ENCODE data around the gene KIAA1671.

The KIAA1671 gene

DNA sequence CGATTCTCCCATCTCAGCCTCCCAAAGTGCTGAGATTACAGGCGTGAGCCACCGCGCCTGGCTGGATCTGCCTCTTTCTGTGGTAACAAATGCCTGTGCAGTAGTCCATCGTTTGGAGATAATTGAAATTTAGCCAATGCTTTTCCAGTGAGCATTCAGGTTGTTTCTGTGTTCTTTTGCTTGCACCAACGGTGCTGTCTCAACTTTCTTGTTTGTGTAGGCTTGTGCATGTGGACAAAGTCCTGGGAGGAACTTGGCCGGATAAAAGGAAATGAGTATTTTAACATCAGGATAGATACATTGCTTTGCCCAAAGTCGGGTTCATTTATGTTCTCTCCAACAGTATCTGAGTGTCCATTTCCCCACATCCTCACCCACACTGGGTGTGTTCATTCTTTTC, 85.7 kb downstream of the KIAA1671 start:
- no peak overlapping the region for H3K4me2 ChIP-seq (ENCODE audit: low read depth, low read length, poor library complexity, severe bottlenecking)
- H4K20me1 ChIP-seq (ENCODE audit: insufficient read depth, low read length, poor library complexity, severe bottlenecking): no peaks in the 10 kb centered on the region
- H3K79me2 ChIP-seq (ENCODE audit: insufficient read depth, low read length): no peaks in the 10 kb centered on the region
- H3K36me3 ChIP-seq (ENCODE audit: insufficient read depth, low read length): no peaks in the 10 kb centered on the region
- no peak overlapping the region for H3K4me3 ChIP-seq (ENCODE audit: low read length, poor library complexity, severe bottlenecking)
- TF ChIP-seq, protein P1, sequence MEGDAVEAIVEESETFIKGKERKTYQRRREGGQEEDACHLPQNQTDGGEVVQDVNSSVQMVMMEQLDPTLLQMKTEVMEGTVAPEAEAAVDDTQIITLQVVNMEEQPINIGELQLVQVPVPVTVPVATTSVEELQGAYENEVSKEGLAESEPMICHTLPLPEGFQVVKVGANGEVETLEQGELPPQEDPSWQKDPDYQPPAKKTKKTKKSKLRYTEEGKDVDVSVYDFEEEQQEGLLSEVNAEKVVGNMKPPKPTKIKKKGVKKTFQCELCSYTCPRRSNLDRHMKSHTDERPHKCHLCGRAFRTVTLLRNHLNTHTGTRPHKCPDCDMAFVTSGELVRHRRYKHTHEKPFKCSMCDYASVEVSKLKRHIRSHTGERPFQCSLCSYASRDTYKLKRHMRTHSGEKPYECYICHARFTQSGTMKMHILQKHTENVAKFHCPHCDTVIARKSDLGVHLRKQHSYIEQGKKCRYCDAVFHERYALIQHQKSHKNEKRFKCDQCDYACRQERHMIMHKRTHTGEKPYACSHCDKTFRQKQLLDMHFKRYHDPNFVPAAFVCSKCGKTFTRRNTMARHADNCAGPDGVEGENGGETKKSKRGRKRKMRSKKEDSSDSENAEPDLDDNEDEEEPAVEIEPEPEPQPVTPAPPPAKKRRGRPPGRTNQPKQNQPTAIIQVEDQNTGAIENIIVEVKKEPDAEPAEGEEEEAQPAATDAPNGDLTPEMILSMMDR (conservative IDR thresholded peaks at IDR 0.05; ENCODE audit: low read length): no peak
- TF ChIP-seq EZH2phosphoT487 (IDR thresholded peaks at IDR 0.05; ENCODE audit: borderline replicate concordance): no peak
- no peaks in the 10 kb centered on the region for H3K9me3 ChIP-seq (ENCODE audit: insufficient read depth, low read depth, low read length)
- no peaks in the 10 kb centered on the region for H3K4me1 ChIP-seq (ENCODE audit: insufficient read depth, low read length, poor library complexity, severe bottlenecking)
- H3F3A ChIP-seq (ENCODE audit: low read depth): no peaks in the 10 kb centered on the region
- H3K9me2 ChIP-seq (replicated peaks; ENCODE audit: low read depth, low read length): no peaks in the 10 kb centered on the region
- H3K27me3 ChIP-seq (ENCODE audit: insufficient read depth, low read length, poor library complexity, severe bottlenecking): no peaks in the 10 kb centered on the region
- H3K9ac ChIP-seq (ENCODE audit: low read depth, low read length, poor library complexity, severe bottlenecking): no peak overlapping the region
- H2AFZ ChIP-seq (ENCODE audit: low read length): no peak overlapping the region

DNA sequence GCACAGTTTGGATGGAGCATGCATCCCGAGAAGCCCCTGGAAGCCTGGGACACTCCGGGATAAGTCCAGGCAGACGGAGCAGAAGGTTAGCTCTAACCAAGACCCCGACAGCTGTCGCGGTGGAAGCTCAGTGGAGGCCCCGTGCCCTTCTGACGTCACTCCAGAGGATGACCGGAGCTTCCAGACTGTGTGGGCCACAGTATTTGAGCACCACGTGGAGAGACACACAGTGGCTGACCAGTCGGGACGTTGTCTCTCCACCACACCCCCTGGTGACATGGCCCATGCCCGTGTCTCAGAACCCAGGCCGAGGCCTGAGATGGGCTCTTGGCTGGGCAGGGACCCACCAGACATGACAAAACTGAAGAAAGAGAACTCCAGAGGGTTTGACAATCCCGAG, 86.3 kb downstream of the KIAA1671 start:
- TF ChIP-seq, protein P1 (conservative IDR thresholded peaks at IDR 0.05; ENCODE audit: low read length): no peak
- no peak for TF ChIP-seq EZH2phosphoT487 (IDR thresholded peaks at IDR 0.05; ENCODE audit: borderline replicate concordance)
- Histone ChIP-seq H3K9me3 (ENCODE audit: insufficient read depth, low read depth, low read length) (no peaks in the 10 kb centered on the region), H3K4me2 (ENCODE audit: low read depth, low read length, poor library complexity, severe bottlenecking) (no peak overlapping the region), H3K4me1 (ENCODE audit: insufficient read depth, low read length, poor library complexity, severe bottlenecking) (no peaks in the 10 kb centered on the region), H3K36me3 (ENCODE audit: insufficient read depth, low read length) (no peaks in the 10 kb centered on the region), H3K79me2 (ENCODE audit: insufficient read depth, low read length) (no peaks in the 10 kb centered on the region), H3K9ac (ENCODE audit: low read depth, low read length, poor library complexity, severe bottlenecking) (no peak overlapping the region), H2AFZ (ENCODE audit: low read length) (no peak overlapping the region), H3F3A (ENCODE audit: low read depth) (no peaks in the 10 kb centered on the region), H3K27me3 (ENCODE audit: insufficient read depth, low read length, poor library complexity, severe bottlenecking) (no peaks in the 10 kb centered on the region), H4K20me1 (ENCODE audit: insufficient read depth, low read length, poor library complexity, severe bottlenecking) (no peaks in the 10 kb centered on the region), H3K4me3 (ENCODE audit: low read length, poor library complexity, severe bottlenecking) (no peak overlapping the region), H3K9me2 (replicated peaks; ENCODE audit: low read depth, low read length) (no peaks in the 10 kb centered on the region)

DNA sequence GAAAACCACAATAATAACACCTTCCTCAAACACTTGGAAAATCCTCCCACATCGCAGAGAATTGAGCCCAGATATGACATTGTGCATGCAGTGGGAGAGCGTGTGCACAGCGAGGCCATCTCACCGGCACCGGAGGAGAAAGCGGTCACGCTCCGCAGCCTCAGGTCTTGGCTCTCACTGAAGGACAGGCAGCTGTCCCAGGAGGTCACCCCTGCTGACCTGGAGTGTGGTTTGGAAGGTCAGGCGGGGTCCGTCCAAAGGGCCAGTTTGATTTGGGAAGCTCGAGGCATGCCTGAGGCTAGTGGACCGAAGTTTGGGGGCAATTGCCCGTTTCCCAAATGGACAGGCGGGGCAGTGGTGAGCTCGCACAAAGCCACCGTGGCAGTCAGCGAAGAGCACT, 86.7 kb downstream of the KIAA1671 start:
- Histone ChIP-seq H3K9me2 (replicated peaks; ENCODE audit: low read depth, low read length) (no peaks in the 10 kb centered on the region), H3K27me3 (ENCODE audit: insufficient read depth, low read length, poor library complexity, severe bottlenecking) (no peaks in the 10 kb centered on the region), H3K4me3 (ENCODE audit: low read length, poor library complexity, severe bottlenecking) (no peak overlapping the region), H3K9ac (ENCODE audit: low read depth, low read length, poor library complexity, severe bottlenecking) (no peak overlapping the region), H3F3A (ENCODE audit: low read depth) (no peaks in the 10 kb centered on the region), H3K9me3 (ENCODE audit: insufficient read depth, low read depth, low read length) (no peaks in the 10 kb centered on the region), H2AFZ (ENCODE audit: low read length) (no peak overlapping the region), H3K4me2 (ENCODE audit: low read depth, low read length, poor library complexity, severe bottlenecking) (no peak overlapping the region), H4K20me1 (ENCODE audit: insufficient read depth, low read length, poor library complexity, severe bottlenecking) (no peaks in the 10 kb centered on the region), H3K4me1 (ENCODE audit: insufficient read depth, low read length, poor library complexity, severe bottlenecking) (no peaks in the 10 kb centered on the region), H3K36me3 (ENCODE audit: insufficient read depth, low read length) (no peaks in the 10 kb centered on the region), H3K79me2 (ENCODE audit: insufficient read depth, low read length) (no peaks in the 10 kb centered on the region)
- TF ChIP-seq EZH2phosphoT487 (IDR thresholded peaks at IDR 0.05; ENCODE audit: borderline replicate concordance): no peak
- TF ChIP-seq, protein P1 (conservative IDR thresholded peaks at IDR 0.05; ENCODE audit: low read length): no peak

Data from Loucy (cell line).